ENCODE results near the gene SGPP2. TPM values are rescaled to one million over a fixed set of nuclear protein-coding genes. Genes with fewer than 3 reads are reported as not detected.

Gene SGPP2
- total RNA-seq, 4 donors from 2014 or later = 0.63 to 15.3 (median 7.2) TPM

DNA sequence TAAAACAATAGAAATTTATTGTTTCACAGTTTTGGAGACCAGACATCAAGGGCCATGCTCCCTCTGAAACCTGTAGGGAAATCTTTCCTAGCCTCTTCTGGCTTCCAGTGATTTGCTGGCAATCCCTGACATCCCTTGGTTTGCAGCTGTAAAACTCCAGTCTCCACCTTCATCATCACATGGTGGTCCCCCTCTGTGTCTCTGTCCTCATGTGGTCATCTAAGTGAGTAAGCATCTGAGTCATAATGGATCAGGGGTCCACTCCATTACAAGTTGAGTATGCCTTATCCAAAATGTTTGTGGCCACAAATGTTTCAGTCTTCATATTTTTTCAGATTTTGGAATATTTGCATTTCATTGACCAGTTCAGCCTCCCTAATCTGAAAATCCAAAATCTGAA lies 5.6 kb upstream of the SGPP2 start:
- DNase-seq (ENCODE audit: low spot score) (no peak), ATAC-seq (ENCODE audit: low FRiP score) (no peak)
- TF ChIP-seq, protein P1, sequence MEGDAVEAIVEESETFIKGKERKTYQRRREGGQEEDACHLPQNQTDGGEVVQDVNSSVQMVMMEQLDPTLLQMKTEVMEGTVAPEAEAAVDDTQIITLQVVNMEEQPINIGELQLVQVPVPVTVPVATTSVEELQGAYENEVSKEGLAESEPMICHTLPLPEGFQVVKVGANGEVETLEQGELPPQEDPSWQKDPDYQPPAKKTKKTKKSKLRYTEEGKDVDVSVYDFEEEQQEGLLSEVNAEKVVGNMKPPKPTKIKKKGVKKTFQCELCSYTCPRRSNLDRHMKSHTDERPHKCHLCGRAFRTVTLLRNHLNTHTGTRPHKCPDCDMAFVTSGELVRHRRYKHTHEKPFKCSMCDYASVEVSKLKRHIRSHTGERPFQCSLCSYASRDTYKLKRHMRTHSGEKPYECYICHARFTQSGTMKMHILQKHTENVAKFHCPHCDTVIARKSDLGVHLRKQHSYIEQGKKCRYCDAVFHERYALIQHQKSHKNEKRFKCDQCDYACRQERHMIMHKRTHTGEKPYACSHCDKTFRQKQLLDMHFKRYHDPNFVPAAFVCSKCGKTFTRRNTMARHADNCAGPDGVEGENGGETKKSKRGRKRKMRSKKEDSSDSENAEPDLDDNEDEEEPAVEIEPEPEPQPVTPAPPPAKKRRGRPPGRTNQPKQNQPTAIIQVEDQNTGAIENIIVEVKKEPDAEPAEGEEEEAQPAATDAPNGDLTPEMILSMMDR (IDR thresholded peaks at IDR 0.05) = no peak

DNA sequence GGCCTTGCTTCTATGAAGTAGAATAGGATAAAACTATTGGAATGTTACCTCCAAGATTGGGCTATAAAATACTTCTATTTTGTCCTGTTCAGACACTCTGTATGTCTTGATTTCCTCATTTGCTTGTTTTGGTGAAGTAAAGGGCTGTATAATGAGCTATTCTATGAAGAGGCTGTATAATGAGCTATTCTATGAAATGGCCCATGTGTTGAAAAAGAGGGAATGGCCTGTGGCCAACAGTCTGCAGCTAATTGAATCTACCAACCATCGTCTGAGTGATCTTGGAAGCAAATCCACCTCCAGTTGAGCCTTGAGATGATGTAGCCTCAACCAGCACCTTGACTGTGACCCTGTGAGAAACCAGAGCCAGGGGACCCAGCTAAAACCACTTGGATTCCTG lies 3.8 kb upstream of the SGPP2 start:
- no peak for ATAC-seq (ENCODE audit: low FRiP score)
- no peak for DNase-seq (ENCODE audit: low spot score)
- TF ChIP-seq, protein P1 (IDR thresholded peaks at IDR 0.05) = no peak

DNA sequence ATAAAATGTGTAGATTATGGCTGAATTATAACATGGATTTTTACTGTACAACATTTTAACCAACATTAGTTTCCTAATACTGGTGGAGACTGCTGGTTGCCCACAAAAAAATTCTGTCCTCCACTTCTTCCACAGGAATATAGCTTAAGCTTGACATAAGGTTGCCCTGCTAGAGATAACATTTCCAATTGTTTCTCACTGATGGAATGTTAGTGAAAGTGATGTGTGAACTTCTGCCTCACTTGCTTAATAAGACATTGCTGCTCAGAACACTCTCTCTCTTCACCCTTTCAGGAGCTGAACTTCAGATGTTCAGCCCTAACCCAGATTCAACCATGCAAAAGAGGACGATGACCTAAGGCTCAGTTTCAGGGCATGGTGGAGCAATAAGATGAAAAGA lies 2.7 kb upstream of the SGPP2 start:
- TF ChIP-seq, protein P1 (IDR thresholded peaks at IDR 0.05) = no peak
- no peak for ATAC-seq (ENCODE audit: low FRiP score)
- no peak for DNase-seq (ENCODE audit: low spot score)

DNA sequence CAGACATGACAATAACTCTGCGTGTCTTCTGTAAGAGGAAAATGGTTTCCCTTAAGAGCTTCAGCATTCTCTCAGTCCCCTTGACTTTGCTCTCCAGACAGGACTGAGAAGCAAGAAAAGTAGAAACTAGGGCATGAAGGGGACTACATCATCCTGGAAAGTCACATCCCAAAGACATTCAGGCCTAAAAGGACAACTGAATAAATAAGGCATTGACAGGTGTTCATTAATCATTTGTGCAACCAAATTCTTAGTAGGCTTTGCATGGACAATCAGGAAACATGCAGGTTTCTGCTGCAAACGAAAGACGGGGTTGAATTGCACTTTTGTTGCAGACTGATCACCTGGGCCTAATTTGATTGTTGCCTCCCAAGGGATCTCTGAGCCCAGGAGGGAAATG lies 1.2 kb upstream of the SGPP2 start:
- TF ChIP-seq, protein P1 (IDR thresholded peaks at IDR 0.05) = no peak
- DNase-seq (ENCODE audit: low spot score) (no peak), ATAC-seq (ENCODE audit: low FRiP score) (no peak)

DNA sequence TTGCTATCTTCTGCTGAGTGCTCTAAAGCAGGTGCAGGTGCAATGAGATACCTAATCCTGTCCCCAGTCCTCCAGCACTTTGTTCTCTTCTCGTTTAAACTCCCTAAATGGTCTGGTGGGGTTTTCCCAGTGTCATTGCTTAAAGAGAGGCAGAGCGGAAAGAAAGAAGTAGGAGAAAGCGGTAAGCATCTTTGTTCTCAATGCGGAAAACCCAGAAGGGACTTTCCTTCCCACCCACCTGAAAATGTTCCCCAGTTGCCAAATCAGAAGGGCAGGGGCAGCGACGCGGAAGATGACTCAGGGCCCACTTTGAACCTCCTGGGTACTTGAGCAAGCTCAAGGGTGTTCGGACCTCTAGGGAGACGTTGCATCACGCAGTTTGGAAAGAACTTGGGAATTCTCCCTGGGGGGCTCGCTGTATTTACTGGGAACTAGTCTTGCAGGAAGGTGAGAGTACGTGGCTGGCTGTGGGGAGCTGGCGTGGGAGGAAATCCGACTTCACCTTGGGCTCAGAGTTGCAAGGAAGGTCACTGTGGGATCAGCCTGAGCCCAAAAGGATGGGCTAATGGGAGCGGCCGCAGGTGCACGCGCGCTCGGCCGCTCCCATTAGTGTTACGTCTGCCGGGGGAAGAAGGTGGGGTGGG lies 589 bp upstream of the SGPP2 start:
- peak; percentile 66 for ATAC-seq (ENCODE audit: low FRiP score)
- DNase-seq (ENCODE audit: low spot score) = peak; percentile 39
- TF ChIP-seq, protein P1 (IDR thresholded peaks at IDR 0.05) = no peak

DNA sequence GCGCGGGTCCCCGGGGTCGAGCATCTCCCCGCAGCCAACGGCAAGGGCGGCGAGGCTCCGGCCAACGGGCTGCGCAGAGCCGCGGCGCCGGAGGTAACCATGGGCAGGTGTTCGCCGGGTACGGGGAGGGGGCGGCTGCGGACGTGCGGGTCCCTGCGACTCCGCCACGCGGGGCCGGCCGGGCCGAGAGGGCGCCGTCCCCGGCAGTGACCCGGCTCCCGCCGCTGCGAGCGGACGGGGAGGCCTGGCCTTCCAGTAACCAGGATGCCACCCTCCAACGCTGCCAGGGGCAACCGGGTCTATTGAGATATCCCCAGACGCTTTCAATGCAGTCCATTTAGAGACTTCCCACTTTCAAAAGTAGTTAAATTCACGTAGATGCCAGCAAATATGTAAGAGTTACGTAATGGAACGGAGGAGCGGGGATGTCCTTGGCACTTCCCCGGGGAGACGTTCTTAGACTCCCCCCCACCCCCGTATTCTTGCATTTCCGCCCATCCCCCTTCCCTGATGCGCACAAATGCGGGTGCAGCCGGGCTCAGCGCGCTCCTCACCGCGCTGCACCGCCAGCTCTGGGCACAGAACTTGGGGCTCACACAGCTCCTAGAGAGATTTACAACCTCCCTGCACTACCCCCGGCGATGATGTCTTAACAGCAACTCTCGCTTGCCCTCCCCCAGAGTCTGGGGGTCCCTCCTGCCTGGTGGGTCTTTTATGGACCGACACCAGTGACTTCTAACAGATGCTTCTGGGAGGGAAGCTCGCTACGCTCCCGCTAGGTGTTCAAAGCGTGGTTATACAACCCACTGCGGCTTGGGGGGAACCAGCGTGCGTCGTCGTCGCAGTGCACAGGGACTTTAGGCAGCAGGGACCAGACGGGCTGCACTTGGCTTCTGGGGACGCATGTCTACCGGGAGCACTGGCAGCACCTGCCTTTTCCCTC lies 657 bp downstream of the SGPP2 start:
- ATAC-seq (ENCODE audit: low FRiP score) = peak; percentile 17
- TF ChIP-seq, protein P1 (IDR thresholded peaks at IDR 0.05) = no peak
- DNase-seq (ENCODE audit: low spot score) = no peak

Measured in omental fat pad (tissue), 4 donors.